Stimulated activated CD8-positive, alpha-beta memory T cell treated with anti-CD3 and anti-CD28 coated beads, Interleukin-4, amount 100 ng/mL, for 24 hours (primary cell): ENCODE results near the gene GALNS.
"Not testable (repeated sequence)": the region's sequence is repeated elsewhere in the genome, so short reads cannot be mapped to it uniquely, and the experiment has no call there.

Experiments used
- DNase-seq: peaks from one replicate; pipeline ENCODE4 v3.0.0-alpha.2; 2020; ENCODE audit warnings: low read depth

GALNS gene, protein sequence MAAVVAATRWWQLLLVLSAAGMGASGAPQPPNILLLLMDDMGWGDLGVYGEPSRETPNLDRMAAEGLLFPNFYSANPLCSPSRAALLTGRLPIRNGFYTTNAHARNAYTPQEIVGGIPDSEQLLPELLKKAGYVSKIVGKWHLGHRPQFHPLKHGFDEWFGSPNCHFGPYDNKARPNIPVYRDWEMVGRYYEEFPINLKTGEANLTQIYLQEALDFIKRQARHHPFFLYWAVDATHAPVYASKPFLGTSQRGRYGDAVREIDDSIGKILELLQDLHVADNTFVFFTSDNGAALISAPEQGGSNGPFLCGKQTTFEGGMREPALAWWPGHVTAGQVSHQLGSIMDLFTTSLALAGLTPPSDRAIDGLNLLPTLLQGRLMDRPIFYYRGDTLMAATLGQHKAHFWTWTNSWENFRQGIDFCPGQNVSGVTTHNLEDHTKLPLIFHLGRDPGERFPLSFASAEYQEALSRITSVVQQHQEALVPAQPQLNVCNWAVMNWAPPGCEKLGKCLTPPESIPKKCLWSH

DNA sequence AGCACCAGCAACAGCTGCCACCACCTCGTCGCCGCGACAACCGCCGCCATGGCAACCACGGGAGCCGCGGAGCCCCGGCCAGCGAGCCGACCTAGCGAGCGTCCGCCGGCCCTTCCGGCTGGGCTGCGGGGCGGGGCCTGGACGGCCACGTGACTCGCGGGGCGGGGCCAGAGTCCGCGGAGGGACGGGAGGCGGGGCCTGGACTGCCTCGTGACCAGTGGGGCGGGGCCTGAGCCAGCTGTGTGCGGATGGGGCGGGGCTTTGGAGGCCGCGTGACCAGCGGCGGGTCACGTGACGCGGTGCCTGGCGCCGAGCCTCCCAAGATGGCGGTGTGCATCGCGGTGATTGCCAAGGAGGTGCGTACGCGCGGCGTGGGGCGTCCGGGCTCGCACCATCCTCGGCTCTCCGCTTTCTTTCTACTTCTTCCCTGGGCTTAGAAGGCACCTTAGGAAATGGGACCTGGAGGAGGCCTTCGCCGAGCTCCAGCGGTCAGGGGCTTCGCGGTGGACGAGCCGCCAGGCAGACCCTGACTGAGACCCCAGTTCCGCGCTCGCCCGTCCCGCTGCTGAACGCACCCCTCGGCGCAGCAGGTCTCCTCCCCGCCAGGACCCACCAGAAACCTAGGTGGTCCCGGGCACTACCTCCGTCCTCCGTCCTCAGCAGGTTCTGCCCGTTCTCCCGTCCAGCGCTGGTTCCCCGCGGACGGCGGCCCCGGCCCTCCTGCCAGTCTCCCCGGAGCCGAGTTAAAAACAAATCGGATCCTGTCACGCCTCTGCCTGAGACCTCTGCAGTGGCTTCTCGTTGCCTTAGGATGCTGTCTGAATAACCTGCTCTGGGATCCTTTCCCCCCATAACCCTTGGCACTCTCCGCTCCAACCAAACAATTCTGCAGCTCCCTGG lies at the start of gene GALNS, which contains the start of gene TRAPPC2L:
GALNS (minus strand) TSS at position 120 of the 900 bp plus-strand sequence; CDS start at position 50, 70 bp downstream.
TRAPPC2L (plus strand) TSS at position 300 of the 900 bp plus-strand sequence; CDS start at position 324, 24 bp downstream.
- peak; percentile 99 for DNase-seq

DNA sequence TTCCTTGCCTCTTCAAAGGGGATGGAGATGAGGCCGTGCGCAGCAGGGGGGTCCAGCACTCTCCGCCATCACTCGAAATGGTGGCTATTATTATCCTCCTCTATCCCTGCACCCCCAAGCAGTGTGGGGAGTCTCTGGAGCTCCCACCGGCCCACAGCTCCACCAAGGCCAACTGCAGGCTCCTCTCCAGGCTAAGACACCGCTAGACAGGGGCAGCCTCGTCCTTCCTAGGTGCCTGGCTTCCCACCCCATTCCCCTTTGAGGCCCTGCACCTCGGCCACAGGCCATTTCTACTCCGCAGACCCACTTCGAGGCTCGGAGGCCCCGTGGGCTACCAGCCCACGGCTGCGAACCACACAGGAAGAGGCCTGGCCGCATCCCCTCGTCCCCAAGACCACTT lies 49.3 kb upstream of the GALNS start:
- no peak for DNase-seq

DNA sequence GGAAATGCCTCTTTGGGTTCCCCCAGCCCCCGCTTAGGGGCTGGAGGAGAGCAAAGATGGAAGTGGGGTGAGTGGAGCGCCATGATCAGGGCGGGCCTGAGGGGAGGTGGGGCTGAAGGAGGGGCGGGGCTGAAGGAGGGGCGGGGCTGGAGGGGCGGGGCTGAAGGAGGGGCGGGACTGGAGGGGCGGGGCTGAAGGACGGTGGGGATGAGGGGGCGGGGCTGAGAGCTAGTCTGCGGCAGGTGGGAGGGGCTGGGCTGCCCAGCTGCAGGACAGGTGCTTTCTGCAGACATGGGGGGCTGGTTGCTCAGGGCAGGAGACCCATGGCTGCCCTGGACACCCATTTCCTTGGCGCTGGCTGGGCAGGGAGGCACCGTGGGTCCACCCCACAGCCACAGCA lies 48.8 kb upstream of the GALNS start:
- DNase-seq = no peak

DNA sequence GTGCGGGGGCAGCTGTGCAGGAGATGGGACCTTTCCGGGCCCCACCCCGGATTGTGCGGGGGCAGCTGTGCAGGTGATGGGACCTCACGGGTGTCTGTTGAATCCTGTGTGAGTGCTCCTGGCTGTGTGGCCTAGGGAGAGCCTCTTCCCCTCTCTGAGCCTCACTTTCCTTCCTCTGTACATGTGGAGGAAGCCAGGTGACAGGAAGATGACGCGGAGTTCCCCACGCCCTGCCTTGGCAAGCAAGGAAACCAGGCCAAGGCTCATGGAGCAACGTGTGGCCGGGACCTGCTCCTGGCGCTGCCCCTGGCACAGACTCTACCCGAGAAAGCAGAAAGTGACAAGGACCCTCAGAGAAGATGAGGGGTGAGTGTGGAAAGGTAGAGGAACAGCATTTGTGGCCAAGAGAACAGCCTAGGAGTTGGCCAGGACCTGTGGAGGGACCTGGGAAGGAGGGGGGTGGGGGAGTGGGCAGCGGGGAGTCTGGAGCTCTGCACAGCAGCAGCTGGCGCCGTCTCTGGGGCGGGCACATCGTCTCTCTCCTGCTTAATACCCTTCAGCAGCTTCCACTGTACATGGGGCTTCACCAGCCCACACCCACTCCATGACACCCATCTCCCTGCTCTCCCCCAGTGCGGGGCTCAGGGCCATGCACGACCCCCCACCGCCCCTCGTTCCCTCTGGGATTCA lies 48.1 kb upstream of the GALNS start:
- no peak for DNase-seq

DNA sequence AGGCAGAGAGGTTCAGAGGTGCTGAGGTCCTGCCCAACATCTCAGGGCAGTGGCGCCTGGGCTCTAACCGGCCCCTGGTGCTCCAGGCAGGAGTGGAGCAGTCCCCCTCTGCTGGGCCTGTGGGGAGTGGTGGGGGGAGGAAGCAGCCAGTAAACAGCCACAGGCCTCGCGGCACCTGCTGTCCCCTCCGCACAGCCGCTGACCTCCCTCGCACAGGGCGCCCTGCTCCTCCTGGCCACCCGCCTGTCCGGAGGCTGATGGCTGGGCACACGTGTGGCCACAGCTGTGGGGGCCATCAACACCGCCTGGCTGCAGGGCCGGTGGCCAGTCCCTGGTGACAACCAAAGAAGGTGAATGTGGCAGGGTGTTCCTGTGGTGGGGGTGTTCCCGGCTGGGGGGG lies 46.5 kb upstream of the GALNS start:
- DNase-seq = no peak

DNA sequence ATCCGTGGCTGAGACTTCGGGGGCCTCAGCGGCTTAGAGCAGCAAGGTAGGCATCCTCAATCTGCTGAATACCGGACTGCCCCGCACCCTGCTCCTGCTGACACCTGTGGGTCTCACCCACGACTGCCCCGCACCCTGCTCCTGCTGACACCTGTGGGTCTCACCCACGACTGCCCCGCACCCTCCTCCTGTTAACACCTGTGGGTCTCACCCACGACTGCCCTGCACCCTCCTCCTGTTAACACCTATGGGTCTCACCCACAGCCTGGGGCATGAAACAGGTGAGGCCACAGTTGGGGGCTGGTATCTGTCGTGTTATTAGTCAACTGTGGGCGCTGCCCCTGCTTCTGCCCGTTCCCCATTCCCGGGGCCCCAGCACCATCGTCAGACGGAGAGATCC lies 46.0 kb upstream of the GALNS start:
- no peak for DNase-seq

DNA sequence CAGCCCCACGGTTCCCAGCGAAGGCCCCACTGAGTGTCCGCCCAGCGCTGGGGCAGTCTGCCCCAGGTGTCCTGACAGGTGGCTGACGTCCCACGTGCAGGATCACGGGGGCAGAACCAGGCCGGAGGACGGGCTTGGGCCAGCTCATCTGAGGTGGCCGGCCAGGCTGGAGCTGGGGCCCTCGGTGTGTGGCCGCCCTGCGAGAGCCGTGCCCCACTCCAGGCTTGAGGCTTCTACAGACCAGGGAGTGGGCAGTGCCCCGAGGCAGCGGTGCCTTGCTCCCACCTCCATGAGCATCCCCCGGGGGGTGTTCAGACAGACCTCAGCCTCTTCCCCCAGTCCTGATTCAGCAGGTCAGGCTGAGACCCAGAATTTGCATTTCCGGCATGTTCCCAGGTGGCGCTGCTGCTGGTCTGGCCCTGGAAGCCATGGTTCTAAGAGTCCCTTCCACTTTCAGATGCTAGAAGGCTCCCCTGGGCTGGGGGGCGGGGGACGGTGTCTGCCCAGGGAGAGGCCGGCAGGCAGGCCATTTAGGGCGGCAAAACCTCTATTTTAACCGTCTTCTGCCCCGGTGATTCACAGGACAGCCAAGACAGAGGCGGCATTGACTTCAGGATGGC lies 45.1 kb upstream of the GALNS start:
- DNase-seq = no peak

DNA sequence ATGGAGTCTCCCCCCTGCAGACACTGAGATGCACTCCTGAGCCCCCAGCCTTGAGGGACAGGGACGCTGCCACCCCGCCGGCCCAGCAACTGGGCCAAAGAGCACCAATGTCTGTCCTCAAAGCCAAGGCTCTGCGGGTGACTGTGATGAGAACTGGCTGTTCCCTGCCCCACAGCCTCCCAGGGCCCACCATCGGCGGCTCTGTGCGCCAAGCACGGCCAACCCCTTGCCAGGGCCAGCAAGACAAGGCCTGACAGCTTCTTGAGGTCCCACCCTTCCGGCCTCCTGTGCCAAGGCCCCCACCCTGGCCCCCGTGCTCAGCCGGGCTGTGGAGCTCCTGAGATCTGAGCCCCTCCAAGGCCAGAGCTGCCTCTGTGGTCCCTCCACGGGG lies 43.9 kb upstream of the GALNS start:
- DNase-seq = no peak

DNA sequence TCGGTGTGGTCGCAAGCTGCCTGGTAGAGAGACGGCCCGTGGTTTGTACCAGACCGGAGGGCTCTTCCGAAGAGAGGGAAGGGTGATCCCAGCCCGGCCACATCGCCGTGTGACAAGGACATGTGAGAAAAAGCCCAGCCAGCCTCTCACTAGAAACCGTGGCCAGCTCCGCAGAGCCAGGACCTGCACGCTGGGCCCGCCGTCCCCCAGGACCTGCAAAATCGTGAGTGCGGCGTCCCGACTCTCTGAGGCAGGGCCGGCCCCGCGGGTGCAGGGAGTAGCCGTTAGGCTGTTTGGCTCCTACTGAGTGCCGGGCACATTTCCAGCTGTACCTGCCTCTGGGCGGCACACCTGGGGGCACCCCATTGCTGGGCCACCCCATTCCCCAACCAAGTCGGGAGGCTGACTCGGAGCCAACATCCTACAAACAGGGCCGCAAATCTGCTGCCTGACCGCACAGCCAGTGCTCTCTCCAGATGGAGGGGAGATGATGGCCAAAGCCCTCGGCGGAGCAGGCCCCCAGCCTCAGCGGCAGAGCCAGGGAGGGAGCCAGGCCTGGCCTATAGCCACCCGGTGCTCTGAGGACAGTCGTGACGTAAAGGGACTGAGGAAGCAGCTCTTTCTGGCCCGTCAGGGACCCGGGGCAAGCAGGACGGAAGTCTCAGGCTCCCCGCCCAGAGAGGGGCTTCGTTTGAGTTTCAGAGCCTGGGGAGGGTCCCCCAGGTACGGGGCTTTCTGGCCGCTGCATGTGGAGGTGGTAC lies 43.3 kb upstream of the GALNS start:
- no peak for DNase-seq

DNA sequence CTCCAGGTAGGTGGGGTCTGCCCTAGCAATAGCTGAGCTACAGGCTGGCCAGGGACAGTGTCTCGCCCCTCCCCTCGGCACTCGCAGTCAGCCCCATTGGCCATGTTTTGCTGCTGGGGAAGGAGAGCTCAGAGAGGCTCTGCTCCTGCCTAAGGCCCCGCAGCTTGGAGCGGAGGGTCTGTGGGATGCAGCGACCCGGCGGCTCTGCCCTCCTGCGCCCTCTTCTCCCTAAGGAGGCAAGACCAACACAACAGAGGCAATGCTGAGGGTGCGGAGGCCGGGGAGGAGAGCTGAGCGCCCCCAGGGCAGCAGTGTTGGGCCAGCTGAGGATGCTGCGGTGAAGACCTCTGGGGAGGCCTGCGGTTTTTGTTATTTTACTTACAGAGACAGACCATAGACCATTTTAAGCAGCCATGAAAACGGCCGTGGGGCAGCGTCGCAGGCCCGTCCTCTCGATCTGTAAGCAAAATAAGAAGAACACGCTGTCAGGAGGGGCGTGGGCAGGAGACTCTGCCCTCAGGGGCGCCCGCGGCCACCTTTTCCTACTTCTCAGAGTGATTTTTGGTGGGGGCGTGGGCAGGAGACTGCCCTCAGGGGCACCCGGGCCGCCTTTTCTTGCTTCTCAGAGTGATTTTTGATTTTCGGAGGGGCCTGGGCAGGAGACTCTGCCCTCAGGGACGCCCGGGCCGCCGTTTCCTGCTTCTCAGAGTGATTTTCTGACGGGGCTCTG lies 41.1 kb upstream of the GALNS start:
- no peak for DNase-seq

DNA sequence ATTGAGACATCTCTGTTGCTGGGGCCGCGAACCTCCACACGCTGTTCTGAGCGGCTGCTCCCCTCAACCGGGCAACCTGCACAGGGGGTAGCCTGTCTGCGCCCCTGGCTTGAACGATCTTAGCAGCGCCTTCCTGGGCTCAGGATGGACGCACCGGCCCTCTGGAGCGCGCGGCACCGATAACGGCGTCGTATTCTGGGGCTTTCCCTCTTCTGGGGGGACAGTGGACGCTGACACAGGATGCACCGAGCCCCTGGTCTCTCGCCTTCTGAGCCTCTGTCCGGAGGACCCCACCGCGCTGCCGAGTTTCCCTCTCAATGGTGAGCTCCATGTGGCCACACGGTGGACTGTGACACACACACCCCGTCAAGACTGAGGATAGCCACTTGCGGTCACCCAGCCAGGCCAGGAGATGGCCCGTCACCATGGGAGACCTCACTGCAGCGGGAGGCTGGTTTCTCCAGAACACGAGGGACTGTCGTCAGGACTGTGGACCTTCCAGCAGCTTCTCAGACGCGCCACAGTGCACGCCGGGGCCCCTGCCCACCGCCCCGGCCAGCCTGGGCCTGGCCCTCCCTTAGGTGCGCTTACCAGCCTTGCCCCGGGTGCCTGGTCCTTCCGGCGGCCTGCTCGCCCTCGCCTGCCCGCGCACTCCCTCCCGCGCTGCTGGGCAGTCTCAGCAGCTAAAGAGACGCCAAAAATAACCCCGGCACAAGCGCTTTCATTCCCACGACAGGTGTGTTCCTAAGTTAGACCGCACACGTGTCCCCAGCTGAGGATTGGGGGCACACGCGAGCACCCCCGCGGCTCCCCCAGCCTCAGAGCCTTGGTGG lies 39.7 kb upstream of the GALNS start:
- DNase-seq = no peak

DNA sequence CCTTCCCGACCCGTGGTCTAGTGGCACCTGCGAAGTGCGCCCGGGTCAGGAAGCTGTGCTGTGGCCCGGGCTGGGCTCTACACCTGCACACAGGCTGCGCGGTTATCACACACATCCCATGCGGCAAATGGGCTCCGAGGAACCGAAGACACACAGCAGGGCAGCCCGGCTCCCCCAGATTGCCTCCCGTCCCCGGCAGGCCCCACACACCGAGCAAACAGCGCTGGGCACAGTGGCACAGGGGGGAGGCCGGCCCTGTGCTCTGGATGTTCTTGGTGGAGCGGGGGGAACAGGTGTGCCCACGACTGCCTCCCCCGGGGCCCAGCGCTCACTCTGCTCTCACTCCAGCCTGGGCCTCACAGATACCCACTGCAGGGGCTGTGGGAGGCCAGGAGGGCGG lies 38.6 kb upstream of the GALNS start:
- no peak for DNase-seq

DNA sequence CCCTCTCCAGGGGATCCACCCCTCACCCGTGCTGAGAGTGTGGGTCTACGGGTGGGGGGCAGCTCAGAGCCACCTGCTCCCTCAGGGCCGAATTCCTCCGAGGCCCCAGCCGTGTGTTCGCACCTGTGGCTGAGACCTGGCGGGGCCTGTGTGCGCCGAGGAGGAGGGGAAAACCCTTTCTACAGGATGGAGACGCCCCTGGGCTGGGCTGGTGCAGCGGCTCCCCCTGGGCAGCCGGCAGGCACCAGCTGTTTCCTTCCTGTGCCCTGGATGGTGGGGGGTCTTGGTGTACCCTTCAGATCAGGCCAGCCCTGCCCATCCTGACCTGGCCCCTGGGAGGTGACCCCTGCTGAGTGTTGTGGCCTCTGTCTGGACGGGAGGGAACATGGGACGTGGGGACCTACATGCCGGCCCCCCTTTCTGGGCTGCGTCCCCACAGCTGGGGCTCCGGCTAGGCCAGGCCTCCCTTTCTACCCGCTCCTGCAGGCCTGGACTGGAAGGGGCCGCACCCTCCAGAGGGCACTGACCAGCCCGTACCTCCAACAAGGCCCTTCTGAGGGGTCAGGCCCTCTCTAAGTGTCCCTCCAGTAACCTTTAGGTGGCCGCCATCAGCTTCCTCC lies 38.0 kb upstream of the GALNS start:
- DNase-seq = no peak

DNA sequence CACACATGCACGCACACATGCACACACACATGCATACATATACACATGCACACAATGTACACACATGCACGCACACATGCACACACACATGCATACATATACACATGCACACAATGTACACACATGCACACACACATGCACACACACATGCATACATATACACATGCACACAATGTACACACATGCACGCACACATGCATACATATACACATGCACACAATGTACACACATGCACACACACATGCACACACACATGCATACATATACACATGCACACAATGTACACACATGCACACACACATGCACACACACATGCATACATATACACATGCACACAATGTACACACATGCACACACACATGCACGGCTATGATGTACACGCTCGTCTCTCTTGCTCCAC lies 37.5 kb upstream of the GALNS start:
- not testable (repeated sequence) for DNase-seq

DNA sequence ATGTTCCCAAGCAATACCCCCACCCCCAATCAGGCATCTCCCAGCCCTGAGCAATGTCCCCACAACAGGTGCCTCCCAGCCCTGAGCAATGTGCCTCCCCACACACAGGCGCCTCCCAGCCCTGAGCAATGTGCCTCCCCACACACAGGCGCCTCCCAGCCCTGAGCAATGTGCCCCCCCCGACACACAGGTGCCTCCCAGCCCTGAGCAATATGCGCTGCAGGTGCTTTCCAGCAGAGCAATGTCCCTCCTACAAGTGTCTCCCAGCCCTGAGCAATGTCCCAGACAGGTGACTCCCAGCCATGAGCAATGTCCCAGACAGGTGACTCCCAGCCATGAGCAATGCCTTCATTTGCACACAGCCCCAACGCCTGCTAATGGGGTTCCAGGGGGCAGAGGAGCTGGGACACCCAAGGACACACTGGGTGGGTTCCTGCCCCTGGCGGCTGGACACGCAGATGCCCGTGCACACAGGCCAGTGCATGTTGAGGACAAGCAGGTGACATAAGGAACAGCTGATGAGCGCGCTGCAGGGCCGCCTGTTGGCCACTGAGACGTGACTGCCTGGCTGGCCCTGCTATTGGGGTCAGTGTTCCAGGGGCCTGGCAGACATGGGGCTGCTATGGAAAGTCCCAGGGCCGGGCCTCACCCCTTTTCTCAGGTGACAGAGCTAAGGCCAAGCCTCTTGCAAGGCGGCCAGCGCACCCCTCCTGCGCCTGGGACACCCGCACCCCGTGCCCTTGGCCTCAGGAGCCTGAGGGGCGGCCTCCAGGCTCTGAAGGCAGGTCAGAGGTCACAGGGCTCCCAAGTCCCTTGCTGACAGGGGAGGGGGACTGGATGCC lies 36.6 kb upstream of the GALNS start:
- no peak for DNase-seq

DNA sequence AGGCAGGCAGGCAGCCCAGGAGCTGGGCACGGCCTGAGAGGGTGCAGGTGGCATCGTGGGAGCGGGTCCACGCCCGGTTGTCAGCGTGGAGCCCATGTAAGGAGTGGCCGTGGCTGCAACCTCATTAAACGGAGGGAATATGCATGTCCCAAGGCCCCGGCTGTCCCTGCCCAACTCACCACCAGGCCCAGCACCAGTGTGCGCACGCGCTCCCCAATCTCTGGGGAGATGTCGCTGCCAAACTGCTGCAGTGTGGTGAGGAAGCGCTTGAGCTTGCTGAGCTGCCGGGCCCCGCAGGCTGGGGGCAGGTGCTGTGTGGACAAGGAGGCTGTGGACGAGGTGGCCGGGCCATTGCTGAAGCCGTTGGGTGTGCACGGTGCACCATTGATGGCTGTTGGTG lies 35.3 kb upstream of the GALNS start:
- DNase-seq = no peak

DNA sequence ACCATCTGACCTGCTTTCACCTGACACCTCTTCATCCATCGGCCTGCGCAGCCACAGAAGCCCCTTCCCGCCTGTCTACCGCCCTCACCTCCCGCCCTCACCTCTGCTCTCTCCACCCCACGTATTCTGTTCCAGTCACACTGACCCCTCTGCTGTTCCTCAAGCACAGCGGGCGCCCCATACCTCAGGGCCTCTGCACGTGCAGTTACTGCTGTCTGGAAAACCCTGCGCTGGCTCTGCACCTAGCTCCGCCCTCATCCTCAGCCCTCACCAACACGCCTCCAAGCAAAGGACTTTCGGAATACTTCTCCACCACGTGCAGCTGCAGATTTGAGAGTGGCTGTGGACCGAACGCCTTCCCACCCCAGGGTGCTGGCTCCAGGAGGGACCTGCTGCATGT lies 34.3 kb upstream of the GALNS start:
- no peak for DNase-seq
